DOHH2 (cell line): ENCODE data around the gene ACTA1.

Source experiments
- H3F3A ChIP-seq: fragments of 200-600 bp; sonication (generic), shearing (Covaris generic); 2 replicates; pipeline ENCODE4 v1.6.0; 2016; ENCODE audit warnings: antibody characterized with exemption, mild to moderate bottlenecking; ENCODE audit not compliant: control insufficient read depth, insufficient read depth
- H3K27ac ChIP-seq: fragments of 200-600 bp; sonication (generic); 2 replicates; pipeline ENCODE4 v1.5.1; 2014; ENCODE audit warnings: low read depth, mild to moderate bottlenecking, low read length, moderate library complexity
- H3K27me3 ChIP-seq: fragments of 200-600 bp; sonication (generic); 2 replicates; pipeline ENCODE4 v1.6.1; 2014; ENCODE audit warnings: mild to moderate bottlenecking, low read length, mixed read lengths; ENCODE audit not compliant: control insufficient read depth
- H3K36me3 ChIP-seq: fragments of 200-600 bp; sonication (generic); 2 replicates; pipeline ENCODE4 v1.6.1; 2014; ENCODE audit warnings: mild to moderate bottlenecking, low read length, moderate library complexity, mixed read lengths; ENCODE audit not compliant: control insufficient read depth
- H3K4me1 ChIP-seq: fragments of 200-600 bp; sonication (generic); 2 replicates; pipeline ENCODE4 v1.6.1; 2014; ENCODE audit warnings: mild to moderate bottlenecking, low read length, mixed read lengths; ENCODE audit not compliant: control insufficient read depth
- H3K4me2 ChIP-seq: fragments of 200-600 bp; sonication (generic); 2 replicates; pipeline ENCODE4 v1.6.0; 2014; ENCODE audit warnings: mild to moderate bottlenecking, low read length, moderate library complexity
- H3K4me3 ChIP-seq: fragments of 200-600 bp; sonication (generic); 2 replicates; pipeline ENCODE4 v1.5.1; 2014; ENCODE audit warnings: mild to moderate bottlenecking, low read length, mixed read lengths
- H3K79me2 ChIP-seq: fragments of 200-600 bp; sonication (generic); 2 replicates; pipeline ENCODE4 v1.6.1; 2014; ENCODE audit warnings: mild to moderate bottlenecking, low read length, mixed read lengths; ENCODE audit not compliant: control insufficient read depth
- H3K9me2 ChIP-seq: fragments of 200-600 bp; sonication (generic); replicated peaks from 2 replicates; pipeline ENCODE4 v1.6.1; 2014; ENCODE audit warnings: mild to moderate bottlenecking, low read length, mixed read lengths; ENCODE audit not compliant: control insufficient read depth
- H3K9me3 ChIP-seq: fragments of 200-600 bp; sonication (generic); 2 replicates; pipeline ENCODE4 v1.6.1; 2014; ENCODE audit warnings: antibody characterized with exemption, low read length, mixed read lengths; ENCODE audit not compliant: control insufficient read depth, insufficient read depth
- H4K20me1 ChIP-seq: fragments of 200-600 bp; sonication (generic); 2 replicates; pipeline ENCODE4 v1.6.0; 2014; ENCODE audit warnings: low read depth, mild to moderate bottlenecking, antibody characterized with exemption, low read length, moderate library complexity; ENCODE audit not compliant: control insufficient read depth, insufficient read depth
- EZH2phosphoT487 ChIP-seq: fragments of 200-600 bp; sonication (generic); IDR thresholded peaks from 2 replicates; pipeline ENCODE4 v1.6.1; 2017; ENCODE audit warnings: borderline replicate concordance, mild to moderate bottlenecking, antibody characterized with exemption, low read length, moderate library complexity, mixed read lengths
- TF ChIP-seq, protein P1 (sequence below): fragments of 200-600 bp; sonication (generic); IDR thresholded peaks from one replicate; pipeline ENCODE4 v1.5.1; 2014; ENCODE audit warnings: antibody characterized with exemption, mild to moderate bottlenecking, low read depth, low read length; ENCODE audit not compliant: poor library complexity, severe bottlenecking

Gene ACTA1

DNA sequence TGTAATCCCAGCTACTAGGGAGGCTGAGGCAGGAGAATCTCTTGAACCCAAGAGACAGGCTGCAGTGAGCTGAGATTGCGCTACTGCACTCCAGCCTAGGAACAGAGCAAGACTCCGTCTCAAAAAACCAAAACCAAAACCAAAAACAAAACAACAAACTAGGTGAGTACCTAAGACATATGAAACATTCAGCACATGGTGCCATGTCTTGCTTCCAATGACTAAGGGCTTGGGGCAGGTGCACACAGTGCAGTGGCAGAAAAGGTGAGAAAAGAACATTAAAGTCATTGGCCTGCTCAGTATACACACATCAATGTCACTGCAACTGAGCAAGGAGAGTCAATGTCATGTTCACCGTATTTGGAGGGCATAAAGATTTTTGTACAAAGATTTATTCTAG lies 4.1 kb upstream of the ACTA1 start:
- H3F3A ChIP-seq: peaks cover 7% of the 10 kb centered on the region; the same call in 1 of the 2 replicates
- H4K20me1 ChIP-seq: no peaks in the 10 kb centered on the region
- no peak overlapping the region for H3K4me2 ChIP-seq
- TF ChIP-seq, protein P1, sequence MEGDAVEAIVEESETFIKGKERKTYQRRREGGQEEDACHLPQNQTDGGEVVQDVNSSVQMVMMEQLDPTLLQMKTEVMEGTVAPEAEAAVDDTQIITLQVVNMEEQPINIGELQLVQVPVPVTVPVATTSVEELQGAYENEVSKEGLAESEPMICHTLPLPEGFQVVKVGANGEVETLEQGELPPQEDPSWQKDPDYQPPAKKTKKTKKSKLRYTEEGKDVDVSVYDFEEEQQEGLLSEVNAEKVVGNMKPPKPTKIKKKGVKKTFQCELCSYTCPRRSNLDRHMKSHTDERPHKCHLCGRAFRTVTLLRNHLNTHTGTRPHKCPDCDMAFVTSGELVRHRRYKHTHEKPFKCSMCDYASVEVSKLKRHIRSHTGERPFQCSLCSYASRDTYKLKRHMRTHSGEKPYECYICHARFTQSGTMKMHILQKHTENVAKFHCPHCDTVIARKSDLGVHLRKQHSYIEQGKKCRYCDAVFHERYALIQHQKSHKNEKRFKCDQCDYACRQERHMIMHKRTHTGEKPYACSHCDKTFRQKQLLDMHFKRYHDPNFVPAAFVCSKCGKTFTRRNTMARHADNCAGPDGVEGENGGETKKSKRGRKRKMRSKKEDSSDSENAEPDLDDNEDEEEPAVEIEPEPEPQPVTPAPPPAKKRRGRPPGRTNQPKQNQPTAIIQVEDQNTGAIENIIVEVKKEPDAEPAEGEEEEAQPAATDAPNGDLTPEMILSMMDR: no peak
- no peak for TF ChIP-seq EZH2phosphoT487
- no peaks in the 10 kb centered on the region for H3K79me2 ChIP-seq
- H3K4me3 ChIP-seq: no peak overlapping the region
- H3K27me3 ChIP-seq: no peaks in the 10 kb centered on the region
- no peaks in the 10 kb centered on the region for H3K9me2 ChIP-seq
- H3K9me3 ChIP-seq: no peaks in the 10 kb centered on the region
- no peaks in the 10 kb centered on the region for H3K4me1 ChIP-seq
- H3K27ac ChIP-seq: no peak overlapping the region
- peaks cover 28% of the 10 kb centered on the region for H3K36me3 ChIP-seq

DNA sequence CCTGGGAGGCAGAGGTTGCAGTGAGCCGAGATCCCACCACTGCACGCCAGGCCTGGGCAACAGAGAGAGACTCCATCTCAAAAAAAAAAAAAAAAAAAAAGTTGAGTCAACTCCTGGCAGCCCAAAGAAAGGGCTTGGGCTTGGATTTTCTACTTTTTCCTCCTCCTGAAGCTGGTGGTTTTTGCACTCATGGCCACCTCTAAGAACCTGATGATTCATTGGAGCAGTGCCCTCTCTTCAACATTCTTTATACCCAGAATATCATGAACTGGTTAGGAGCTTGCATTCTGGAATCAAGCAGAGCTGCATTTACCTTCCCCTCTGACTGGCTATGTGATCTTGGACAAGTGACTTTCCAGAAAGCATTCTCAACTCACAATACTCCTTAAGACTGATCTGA lies 3.5 kb upstream of the ACTA1 start:
- Histone ChIP-seq H3K36me3 (peaks cover 24% of the 10 kb centered on the region), H3K27me3 (no peaks in the 10 kb centered on the region), H4K20me1 (no peaks in the 10 kb centered on the region), H3K4me2 (no peak overlapping the region), H3K9me3 (no peaks in the 10 kb centered on the region), H3K4me1 (no peaks in the 10 kb centered on the region), H3K27ac (no peak overlapping the region), H3K79me2 (no peaks in the 10 kb centered on the region), H3K4me3 (no peak overlapping the region), H3F3A (peaks cover 7% of the 10 kb centered on the region; the same call in 1 of the 2 replicates), H3K9me2 (no peaks in the 10 kb centered on the region)
- no peak for TF ChIP-seq EZH2phosphoT487
- TF ChIP-seq, protein P1: no peak

DNA sequence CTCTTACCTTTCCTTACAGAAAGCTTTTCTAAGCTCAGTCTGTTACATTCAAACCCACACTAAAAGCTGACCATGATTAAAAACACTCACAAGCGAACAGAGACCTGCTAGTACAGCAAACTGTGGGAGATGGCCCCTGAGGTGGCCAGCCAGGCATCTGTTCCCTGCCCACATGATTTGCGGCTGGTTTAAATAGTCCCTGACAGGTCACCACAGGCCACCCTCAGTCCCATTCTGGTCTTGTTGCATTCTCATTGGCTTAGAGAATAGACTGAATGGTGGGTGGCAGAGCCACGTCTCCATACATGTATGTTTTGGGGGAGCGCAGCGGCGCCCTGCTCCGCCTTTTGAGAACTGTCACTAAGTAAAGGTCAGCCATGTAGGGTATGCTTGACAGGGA lies 2.3 kb upstream of the ACTA1 start:
- Histone ChIP-seq H4K20me1 (no peaks in the 10 kb centered on the region), H3K79me2 (no peaks in the 10 kb centered on the region), H3K27ac (no peak overlapping the region), H3K36me3 (peaks cover 13% of the 10 kb centered on the region), H3K4me2 (no peak overlapping the region), H3K9me3 (no peaks in the 10 kb centered on the region), H3K4me3 (no peak overlapping the region), H3K4me1 (no peaks in the 10 kb centered on the region), H3K9me2 (no peaks in the 10 kb centered on the region), H3K27me3 (no peaks in the 10 kb centered on the region), H3F3A (peaks cover 4% of the 10 kb centered on the region; the same call in 1 of the 2 replicates)
- TF ChIP-seq, protein P1: no peak
- TF ChIP-seq EZH2phosphoT487: no peak
